Adrenal gland (tissue), 12 donors: ENCODE measurements around the gene ELMO3. TPM values are rescaled to one million over a fixed set of nuclear protein-coding genes. Genes with fewer than 3 reads are reported as not detected.

ENCODE experiments used
- DNase-seq, 7 donors: peaks; one replicate each; pipeline ENCODE4 v3.0.0-alpha.2; 2019 to 2020
- H3K27ac ChIP-seq, 5 donors: fragments of 200-600 bp; sonication (generic) in 4 of 5; 1 replicate in 3 of 5; 2 replicates in 2 of 5; pipeline versions ENCODE4 v1.5.1 to v1.8.0; 2016 to 2020; ENCODE audit warnings: mild to moderate bottlenecking in 1 of 5
- H3K27me3 ChIP-seq: fragments of 200-600 bp; 2 replicates; pipeline ENCODE4 v1.8.0; 2021
- H3K36me3 ChIP-seq, 2 donors: fragments of 200-600 bp; replicated peaks in 1 of 2; 1 replicate in 1 of 2; 2 replicates in 1 of 2; pipeline versions ENCODE4 v1.5.1 to v1.8.0; 2018 to 2022
- H3K4me1 ChIP-seq, 2 donors: fragments of 200-600 bp; replicated peaks in 1 of 2; 1 replicate in 1 of 2; 2 replicates in 1 of 2; pipeline versions ENCODE4 v1.5.1 to v1.8.0; 2018 to 2021
- H3K4me3 ChIP-seq, 4 donors: fragments of 200-600 bp; sonication (generic) in 3 of 4; one replicate each; pipeline ENCODE4 v1.5.1; 2016 to 2018
- H3K9me3 ChIP-seq, 3 donors: fragments of 200-600 bp; sonication (generic) in 1 of 3; replicated peaks in 1 of 3; 1 replicate in 2 of 3; 2 replicates in 1 of 3; pipeline versions ENCODE4 v1.5.1 to v1.8.0; 2016 to 2021
- POLR2A ChIP-seq, 2 donors: fragments of 450-650 bp; IDR thresholded peaks; one replicate each; pipeline ENCODE4 v1.6.1; 2017; ENCODE audit warnings: antibody characterized with exemption in 2 of 2, mild to moderate bottlenecking in 2 of 2, moderate library complexity in 1 of 2
- WGBS, 4 donors: extraction: QIAGEN DNeasy Blood & Tissue Kit in 2 of 4; methylation state at CpG; one replicate each; pipeline versions ENCODE4 v1.1.5 to v1.1.7; 2013 to 2017; 5-methylcytosine and 5-hydroxymethylcytosine counted together
- intact Hi-C, 2 donors: fragments of 100-400 bp; cut with DNase I; formaldehyde crosslinking; loops; one replicate each; pipeline versions ENCODE4 v1.14.1 to v1.15.0; 2022 to 2023
- polyA plus RNA-seq, 3 donors: library from polyadenylated mRNA; stranded (reverse); fragments of 200-250 nt in 2 of 3; fragments of 350-450 nt in 1 of 3; fragmentation: Illumina TruSeq in 1 of 3; extraction: RNeasy Lipid Tissue Mini Kit (QIAGEN cat#74804) in 1 of 3; gene quantifications; one replicate each; pipeline ENCODE4 v1.2.3, GENCODE V29; 2013 to 2014
- total RNA-seq, 9 donors: library from RNA; depleted of rRNA in 4 of 9; stranded (reverse); fragments of >200 nt in 4 of 9; fragments of 120-200 nt in 1 of 9; fragmentation: NEBNext Ultra II Directional in 1 of 9; extraction: Animal tissue kit (Norgen Biotek cat#: 25700) in 1 of 9; gene quantifications; one replicate each; pipeline versions ENCODE4 v1.1.0 to v1.2.4, GENCODE V29; 2013 to 2023
- TF ChIP-seq, protein P1 (sequence below), 6 experiments: fragments of 450-650 bp in 4 of 6; fragments of 200-600 bp in 2 of 6; sonication (generic) in 1 of 6; IDR thresholded peaks; 1 replicate in 5 of 6; 2 replicates in 1 of 6; pipeline versions ENCODE4 v1.5.1 to v1.8.0; 2016 to 2021; ENCODE audit warnings: antibody characterized with exemption in 6 of 6, mild to moderate bottlenecking in 2 of 6, moderate library complexity in 1 of 6
- donor health status: healthy with polysubstance abuse.
- donor health status: Bipolar disorder and iron deficiency.
- donor health status: DM: yes; HTN: yes; CAD: no.
- donor health status: DM: no; HTN: no; CAD: no.
- donor health status: DM: no; HTN: no; CAD: no.
- donor health status: DM: yes; HTN: yes; CAD: no.

The ELMO3 gene
- total and polyA plus RNA-seq, 12 donors: 0.18 to 7.0 (median 1.8) TPM

DNA sequence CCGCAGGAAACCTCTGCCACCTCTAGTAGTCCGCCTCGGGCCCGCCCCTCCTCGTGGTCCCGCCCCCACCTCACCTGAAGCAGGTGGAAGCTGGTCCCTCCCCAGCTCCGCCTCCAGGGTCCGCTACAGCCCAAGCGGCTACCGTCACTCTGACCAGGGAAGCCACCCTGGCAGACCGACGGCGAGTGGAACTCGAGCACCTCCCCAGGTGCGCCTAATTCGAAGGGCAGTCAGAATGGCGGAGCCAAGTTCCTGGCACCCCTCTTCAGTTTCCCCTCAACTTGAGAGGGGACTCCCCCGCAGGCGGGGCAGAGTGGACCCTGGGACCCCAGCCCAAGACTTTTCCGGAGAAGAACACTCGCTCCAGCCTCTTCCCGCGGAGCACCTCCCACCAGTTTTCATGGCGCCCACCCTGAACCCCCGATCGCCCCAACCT lies 47.8 kb downstream of the ELMO3 start:
- 0 to 1% (median 0%) methylated on average over 12 to 26 of the region's 26 CpGs; no CpG with 5 or more reads in 1 of the 4 donors for WGBS, 4 donors

DNA sequence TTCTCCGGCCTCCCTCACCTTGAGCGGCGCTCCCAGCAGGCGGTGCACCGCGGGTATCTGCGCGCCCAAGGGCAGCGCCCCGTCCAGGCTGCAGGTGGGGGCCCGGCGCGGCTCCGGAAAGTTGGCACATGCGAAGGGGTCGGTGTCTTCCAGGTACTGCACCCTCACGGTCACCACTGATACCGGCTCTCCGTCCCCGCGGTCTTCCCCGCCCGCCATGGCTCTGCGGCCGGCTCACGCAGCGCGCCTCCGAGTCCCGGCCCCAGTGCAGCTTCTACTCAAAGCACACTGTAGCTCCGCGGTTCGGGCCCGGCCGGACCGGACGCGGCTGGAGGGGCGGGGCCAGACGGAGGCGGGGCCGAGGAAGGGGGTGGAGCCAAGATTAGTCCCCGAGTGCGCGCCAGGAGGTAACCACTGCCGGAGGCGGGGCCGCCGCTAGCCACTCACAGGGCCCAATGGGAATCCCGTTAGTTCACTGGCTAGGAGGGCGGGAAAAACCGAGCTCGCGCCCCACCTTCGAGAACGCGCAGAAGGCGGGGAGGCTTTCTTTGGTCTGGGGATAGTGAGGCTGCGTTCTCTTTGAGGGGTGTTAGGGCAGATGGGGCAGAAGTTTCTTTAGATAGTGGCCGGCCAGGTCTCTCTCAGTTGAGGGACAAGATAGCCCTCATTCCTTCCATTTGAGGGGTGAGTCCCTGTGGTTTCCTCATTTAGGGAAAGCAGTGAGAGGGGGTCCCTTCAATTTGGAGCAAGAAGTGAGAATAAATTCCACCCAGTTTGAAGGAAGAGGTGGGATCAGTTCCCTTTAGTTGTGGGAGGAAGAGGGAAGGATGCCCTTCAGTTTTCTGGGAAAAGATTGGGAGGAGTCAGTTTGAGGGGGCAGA lies 48.5 kb downstream of the ELMO3 start, which contains the start of gene FHOD1:
TSS of gene FHOD1 (minus strand) at position 290 of the 881 bp plus-strand sequence. CDS start at position 219, 71 bp downstream.
- Histone ChIP-seq H3K9me3 (no peaks in the 10 kb centered on the region), H3K4me1 (peaks cover 44 to 51% of the 10 kb centered on the region in 2 donors)
- peak; percentile 97 to 99 (median 98) for DNase-seq

More for the DNA sequence above, 47.8 kb downstream of the ELMO3 start:
- peak in 5 of 7 donors; percentile 52 to 74 (median 70) for DNase-seq
- Histone ChIP-seq H3K27me3 (peaks cover 5% of the 10 kb centered on the region), H3K36me3 (no peaks in the 10 kb centered on the region), H3K27ac (peak overlapping the region; percentile 83 to 94 (median 85)), H3K9me3 (no peaks in the 10 kb centered on the region), H3K4me3 (peak overlapping the region; percentile 62 to 89 (median 84)), H3K4me1 (peaks cover 50 to 58% of the 10 kb centered on the region in 2 donors)
- intact Hi-C loops: no loop called here
- TF ChIP-seq POLR2A (IDR thresholded peaks at IDR 0.05): no peak
- TF ChIP-seq, protein P1, sequence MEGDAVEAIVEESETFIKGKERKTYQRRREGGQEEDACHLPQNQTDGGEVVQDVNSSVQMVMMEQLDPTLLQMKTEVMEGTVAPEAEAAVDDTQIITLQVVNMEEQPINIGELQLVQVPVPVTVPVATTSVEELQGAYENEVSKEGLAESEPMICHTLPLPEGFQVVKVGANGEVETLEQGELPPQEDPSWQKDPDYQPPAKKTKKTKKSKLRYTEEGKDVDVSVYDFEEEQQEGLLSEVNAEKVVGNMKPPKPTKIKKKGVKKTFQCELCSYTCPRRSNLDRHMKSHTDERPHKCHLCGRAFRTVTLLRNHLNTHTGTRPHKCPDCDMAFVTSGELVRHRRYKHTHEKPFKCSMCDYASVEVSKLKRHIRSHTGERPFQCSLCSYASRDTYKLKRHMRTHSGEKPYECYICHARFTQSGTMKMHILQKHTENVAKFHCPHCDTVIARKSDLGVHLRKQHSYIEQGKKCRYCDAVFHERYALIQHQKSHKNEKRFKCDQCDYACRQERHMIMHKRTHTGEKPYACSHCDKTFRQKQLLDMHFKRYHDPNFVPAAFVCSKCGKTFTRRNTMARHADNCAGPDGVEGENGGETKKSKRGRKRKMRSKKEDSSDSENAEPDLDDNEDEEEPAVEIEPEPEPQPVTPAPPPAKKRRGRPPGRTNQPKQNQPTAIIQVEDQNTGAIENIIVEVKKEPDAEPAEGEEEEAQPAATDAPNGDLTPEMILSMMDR (IDR thresholded peaks at IDR 0.05): no peak

DNA sequence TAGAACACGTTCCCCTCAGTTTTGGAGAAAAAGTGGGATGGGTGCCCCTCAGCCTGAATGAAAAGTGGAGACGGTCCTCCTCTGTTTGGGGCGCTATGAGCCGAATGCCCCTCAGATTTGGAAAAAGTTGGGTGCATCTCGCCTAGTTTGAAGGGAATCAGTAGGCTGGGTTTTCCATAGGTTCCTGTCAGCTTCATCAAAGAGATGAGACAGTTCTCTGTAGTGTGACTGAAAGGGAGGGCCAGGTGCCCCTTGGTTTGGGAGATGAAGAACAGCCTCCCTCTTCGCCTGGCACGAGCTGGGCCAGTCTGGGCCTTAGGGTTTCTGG lies 49.1 kb downstream of the ELMO3 start:
- Histone ChIP-seq H3K4me1 (peaks cover 40 to 45% of the 10 kb centered on the region in 2 donors), H3K27ac (no peak overlapping the region), H3K4me3 (peak overlapping the region in 2 of 4 donors; percentile 18 to 89), H3K27me3 (peaks cover 5% of the 10 kb centered on the region), H3K9me3 (no peaks in the 10 kb centered on the region), H3K36me3 (no peaks in the 10 kb centered on the region)
- peak in 1 of 7 donors; percentile 6 for DNase-seq
- intact Hi-C loops: no loop called here
- no peak for TF ChIP-seq POLR2A (IDR thresholded peaks at IDR 0.05)
- TF ChIP-seq, protein P1 (IDR thresholded peaks at IDR 0.05): no peak
- WGBS, 4 donors: 10 to 12% (median 11%) methylated on average over 6 to 7 of the region's 7 CpGs

More for the DNA sequence above, 48.5 kb downstream of the ELMO3 start, which contains the start of gene FHOD1:
- WGBS, 4 donors: 0 to 1% (median 0%) methylated on average over 31 to 60 of the region's 60 CpGs
- no peaks in the 10 kb centered on the region for H3K36me3 ChIP-seq
- intact Hi-C loops: no loop called here
- peak within 1 kb of the TSS; percentile 62 to 89 (median 84) for H3K4me3 ChIP-seq
- TF ChIP-seq POLR2A (IDR thresholded peaks at IDR 0.05): peak; percentile 89 to 98
- TF ChIP-seq, protein P1 (IDR thresholded peaks at IDR 0.05): peak in 1 of 6 experiments; percentile 33
- H3K27me3 ChIP-seq: peaks cover 5% of the 10 kb centered on the region
- H3K27ac ChIP-seq: peak within 1 kb of the TSS; percentile 83 to 94 (median 85)

DNA sequence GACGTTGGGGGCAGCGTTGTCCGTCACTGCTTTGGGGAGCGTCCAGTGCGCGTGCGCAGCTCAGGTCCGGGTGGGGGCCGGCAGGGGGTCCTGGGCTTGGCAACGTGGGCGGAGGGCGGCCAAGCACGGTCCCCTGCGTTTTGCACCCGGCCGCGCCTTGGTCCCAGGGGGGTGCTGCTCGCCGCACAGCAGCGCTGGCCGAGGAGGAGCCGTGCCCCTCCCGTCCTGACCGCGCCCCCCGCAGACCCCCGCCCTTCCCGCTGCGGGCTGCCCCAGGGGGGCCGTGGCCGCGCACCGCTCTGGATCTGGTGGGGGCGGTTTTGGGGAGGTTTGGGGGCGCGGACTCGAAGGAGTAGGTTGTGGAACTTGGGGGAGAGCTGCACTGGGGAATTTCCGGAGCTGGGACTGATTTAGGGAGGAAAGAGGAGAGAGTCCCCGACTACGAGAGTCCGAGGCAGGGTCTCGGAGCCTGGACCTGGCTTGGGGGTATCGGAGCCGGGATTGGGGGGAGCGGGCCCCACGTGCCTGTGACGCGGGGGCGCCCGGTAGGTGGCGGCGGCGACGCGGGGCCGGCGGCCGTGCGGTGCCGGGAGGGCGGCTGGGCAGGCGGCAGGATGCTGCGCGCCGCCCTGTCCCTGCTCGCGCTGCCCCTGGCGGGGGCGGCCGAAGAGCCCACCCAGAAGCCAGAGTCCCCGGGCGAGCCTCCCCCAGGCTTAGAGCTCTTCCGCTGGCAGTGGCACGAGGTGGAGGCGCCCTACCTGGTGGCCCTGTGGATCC lies 49.7 kb downstream of the ELMO3 start, which contains the start of gene SLC9A5:
TSS of gene SLC9A5 (plus strand) at position 579 of the 777 bp plus-strand sequence. CDS start at position 615, 36 bp downstream.
- intact Hi-C loops: no loop called here
- H3K9me3 ChIP-seq: no peaks in the 10 kb centered on the region
- peaks cover 5% of the 10 kb centered on the region for H3K27me3 ChIP-seq
- 0 to 1% (median 1%) methylated on average over 22 to 75 of the region's 75 CpGs for WGBS, 4 donors
- no peak within 1 kb of the TSS for H3K27ac ChIP-seq
- peaks cover 35 to 40% of the 10 kb centered on the region in 2 donors for H3K4me1 ChIP-seq
- H3K4me3 ChIP-seq: peak within 1 kb of the TSS in 2 of 4 donors; percentile 18 to 89
- H3K36me3 ChIP-seq: no peaks in the 10 kb centered on the region
- peak in 3 of 7 donors; percentile 25 to 44 (median 25) for DNase-seq
- TF ChIP-seq, protein P1 (IDR thresholded peaks at IDR 0.05): peak in 2 of 6 experiments; percentile 25 to 26
- TF ChIP-seq POLR2A (IDR thresholded peaks at IDR 0.05): no peak
